ENCODE measurements around the gene OR51D1.

Gene OR51D1, protein sequence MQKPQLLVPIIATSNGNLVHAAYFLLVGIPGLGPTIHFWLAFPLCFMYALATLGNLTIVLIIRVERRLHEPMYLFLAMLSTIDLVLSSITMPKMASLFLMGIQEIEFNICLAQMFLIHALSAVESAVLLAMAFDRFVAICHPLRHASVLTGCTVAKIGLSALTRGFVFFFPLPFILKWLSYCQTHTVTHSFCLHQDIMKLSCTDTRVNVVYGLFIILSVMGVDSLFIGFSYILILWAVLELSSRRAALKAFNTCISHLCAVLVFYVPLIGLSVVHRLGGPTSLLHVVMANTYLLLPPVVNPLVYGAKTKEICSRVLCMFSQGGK

DNA sequence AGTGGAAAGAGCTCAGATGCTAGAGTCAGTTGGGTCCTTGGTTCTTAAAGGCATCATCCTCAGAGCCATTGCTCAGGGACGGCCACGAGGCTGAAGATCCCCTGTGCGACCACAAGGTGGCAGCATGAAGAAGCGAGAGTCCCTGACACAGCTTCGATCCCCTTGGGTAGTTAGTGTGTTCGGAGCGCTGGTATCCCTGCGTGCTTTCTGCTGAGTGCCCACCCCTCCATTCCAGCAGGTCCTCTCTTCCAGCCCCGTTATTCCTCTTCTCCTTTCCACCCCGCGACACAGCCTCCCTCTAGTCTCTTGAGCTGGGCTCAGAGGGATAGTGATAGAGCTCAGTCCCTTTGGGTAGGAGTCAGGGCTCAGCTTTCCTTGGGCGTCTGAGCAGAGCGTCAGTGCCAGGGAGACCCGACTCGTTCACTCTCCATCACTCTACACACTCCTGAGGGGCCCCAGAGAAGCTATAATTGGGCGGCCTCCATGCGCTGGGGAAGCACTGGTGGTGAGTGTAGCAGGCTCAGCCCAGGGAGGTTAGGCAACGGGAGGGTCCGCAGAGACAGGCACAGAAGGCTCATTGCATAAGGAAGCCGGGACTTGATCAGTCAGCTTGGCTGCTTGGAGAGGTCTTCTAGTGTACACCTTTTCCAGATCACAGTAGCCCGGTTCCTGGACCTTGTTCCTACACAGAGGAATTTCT lies at the start of gene OR51D1:
Gene OR51D1, plus strand, starts transcription at position 516 of the 700 bp plus-strand sequence. CDS start 2,314 bp downstream, outside the sequence.
- no peaks in the 10 kb centered on the region for H3K36me3 ChIP-seq (ENCODE audit: control insufficient read depth, insufficient read depth, low read length, severe bottlenecking)
- H3K4me3 ChIP-seq (ENCODE audit: low read length) = peak within 1 kb of the TSS; percentile 22
- H3K9ac ChIP-seq (ENCODE audit: low read length) = no peak within 1 kb of the TSS
- peaks cover 3% of the 10 kb centered on the region for H3K4me1 ChIP-seq (ENCODE audit: control insufficient read depth, insufficient read depth, low read length)
- DNase-seq (ENCODE audit: low read depth) = peak; percentile 82
- H3K27me3 ChIP-seq (replicated peaks; ENCODE audit: control insufficient read depth, insufficient read depth, low read length) = peaks cover 37% of the 10 kb centered on the region
- H3K9me3 ChIP-seq (ENCODE audit: control insufficient read depth, low read length) = no peaks in the 10 kb centered on the region

DNA sequence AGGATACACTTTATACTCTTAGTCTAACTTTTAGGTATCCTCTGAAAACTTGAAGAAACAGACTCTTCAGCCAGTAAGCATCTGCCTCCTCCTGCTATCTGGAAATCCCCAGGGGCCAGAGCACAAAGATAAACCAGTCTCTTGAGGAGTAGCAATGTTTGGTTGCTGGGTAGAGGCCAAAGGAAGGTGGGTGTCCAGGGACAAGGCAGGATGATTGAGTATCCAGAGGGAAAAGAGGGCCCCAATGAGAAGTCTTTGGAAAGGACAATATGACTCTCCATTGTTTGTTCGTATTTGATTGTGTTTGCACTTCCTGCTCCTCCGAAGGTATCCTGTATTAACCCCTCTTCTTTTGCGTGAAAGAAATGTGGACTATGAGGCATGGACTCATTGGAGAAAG lies 48.3 kb upstream of the OR51D1 start:
- Histone ChIP-seq H3K4me1 (ENCODE audit: control insufficient read depth, insufficient read depth, low read length) (no peaks in the 10 kb centered on the region), H3K27me3 (replicated peaks; ENCODE audit: control insufficient read depth, insufficient read depth, low read length) (peaks cover 2% of the 10 kb centered on the region), H3K4me3 (ENCODE audit: low read length) (no peak overlapping the region), H3K9me3 (ENCODE audit: control insufficient read depth, low read length) (no peaks in the 10 kb centered on the region), H3K36me3 (ENCODE audit: control insufficient read depth, insufficient read depth, low read length, severe bottlenecking) (no peaks in the 10 kb centered on the region), H3K9ac (ENCODE audit: low read length) (no peak overlapping the region)
- no peak for DNase-seq (ENCODE audit: low read depth)

DNA sequence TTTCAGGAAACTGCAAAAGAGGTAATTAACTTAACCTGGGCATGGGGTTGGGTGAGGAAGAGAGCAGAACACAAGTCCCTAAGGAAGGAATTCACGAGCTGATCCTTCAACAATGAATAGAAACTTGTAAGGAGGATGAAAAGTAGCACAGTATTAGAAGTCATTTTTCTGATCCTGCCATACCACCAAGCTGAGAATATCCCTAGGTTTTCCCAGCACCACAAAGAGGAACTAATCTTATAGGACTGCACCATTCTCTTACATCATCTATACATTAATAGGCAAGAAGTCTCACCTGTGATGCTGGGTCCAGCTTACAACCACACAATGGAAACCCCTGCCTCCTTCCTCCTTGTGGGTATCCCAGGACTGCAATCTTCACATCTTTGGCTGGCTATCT lies 43.5 kb upstream of the OR51D1 start, which contains the start of gene OR52I1:
Gene OR52I1, plus strand, starts transcription at position 301 of the 400 bp plus-strand sequence. Its CDS starts 0 bp downstream, at position 301.
- no peak within 1 kb of the TSS for H3K9ac ChIP-seq (ENCODE audit: low read length)
- peaks cover 3% of the 10 kb centered on the region for H3K36me3 ChIP-seq (ENCODE audit: control insufficient read depth, insufficient read depth, low read length, severe bottlenecking)
- H3K27me3 ChIP-seq (replicated peaks; ENCODE audit: control insufficient read depth, insufficient read depth, low read length) = no peaks in the 10 kb centered on the region
- H3K4me3 ChIP-seq (ENCODE audit: low read length) = no peak within 1 kb of the TSS
- DNase-seq (ENCODE audit: low read depth) = no peak
- H3K4me1 ChIP-seq (ENCODE audit: control insufficient read depth, insufficient read depth, low read length) = no peaks in the 10 kb centered on the region
- H3K9me3 ChIP-seq (ENCODE audit: control insufficient read depth, low read length) = no peaks in the 10 kb centered on the region

DNA sequence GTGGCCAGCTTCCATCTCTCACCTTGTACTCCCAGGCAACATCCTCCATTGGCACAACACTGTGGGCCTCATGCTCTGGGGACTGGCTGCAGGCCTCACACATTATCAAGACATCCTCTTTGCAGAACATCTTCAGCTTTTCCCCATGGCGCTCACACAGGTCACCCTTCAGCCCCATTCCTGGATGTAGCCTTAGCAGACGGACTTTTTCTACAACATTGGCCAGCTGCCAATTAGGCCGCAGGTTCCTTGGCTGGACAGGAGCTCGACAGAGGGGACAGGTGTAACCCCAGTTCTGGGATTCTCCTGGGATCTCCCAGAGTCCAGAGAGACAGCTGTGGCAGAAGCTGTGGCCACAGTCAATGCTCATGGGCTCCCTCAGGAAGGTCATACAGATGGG lies 32.2 kb upstream of the OR51D1 start:
- H3K27me3 ChIP-seq (replicated peaks; ENCODE audit: control insufficient read depth, insufficient read depth, low read length) = no peaks in the 10 kb centered on the region
- H3K4me3 ChIP-seq (ENCODE audit: low read length) = no peak overlapping the region
- no peak for DNase-seq (ENCODE audit: low read depth)
- peaks cover 33% of the 10 kb centered on the region for H3K36me3 ChIP-seq (ENCODE audit: control insufficient read depth, insufficient read depth, low read length, severe bottlenecking)
- no peak overlapping the region for H3K9ac ChIP-seq (ENCODE audit: low read length)
- H3K4me1 ChIP-seq (ENCODE audit: control insufficient read depth, insufficient read depth, low read length) = peaks cover 17% of the 10 kb centered on the region
- no peaks in the 10 kb centered on the region for H3K9me3 ChIP-seq (ENCODE audit: control insufficient read depth, low read length)

DNA sequence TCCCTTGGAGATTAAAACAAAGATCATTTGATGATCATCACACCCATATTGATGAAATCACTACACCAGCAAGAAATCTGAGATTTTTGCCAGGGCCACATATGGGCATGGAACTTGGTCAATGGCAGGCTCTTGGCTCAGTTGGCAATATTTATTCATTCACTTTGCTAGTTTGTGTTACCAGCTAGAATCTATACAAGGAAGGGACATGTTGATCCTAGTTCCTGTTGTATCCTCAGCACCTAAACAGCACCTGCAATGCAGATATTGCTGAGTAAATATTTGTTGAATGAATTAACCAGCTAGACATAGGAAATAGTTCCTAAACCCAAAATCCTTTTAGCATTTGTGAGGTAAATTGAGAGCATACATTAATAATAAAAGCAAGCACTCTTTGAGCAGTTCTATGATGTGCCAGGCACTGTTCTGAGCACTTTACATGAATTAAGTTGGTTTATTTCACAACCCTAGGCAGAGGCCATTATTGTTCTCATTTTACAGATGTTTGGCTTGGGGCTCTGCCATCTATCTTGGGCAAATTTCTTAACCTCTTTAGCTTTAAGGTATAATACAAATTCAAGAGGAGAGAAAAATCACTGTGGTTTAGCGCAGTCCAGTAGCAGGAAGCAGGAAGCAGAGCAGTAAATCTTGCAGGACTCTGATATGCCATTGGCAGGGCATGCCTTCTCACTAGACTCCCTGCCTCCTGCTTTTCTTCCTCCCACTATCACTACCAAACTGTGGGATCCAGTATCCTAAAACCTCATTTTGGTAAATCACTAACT lies 30.9 kb upstream of the OR51D1 start:
- peaks cover 19% of the 10 kb centered on the region for H3K36me3 ChIP-seq (ENCODE audit: control insufficient read depth, insufficient read depth, low read length, severe bottlenecking)
- no peaks in the 10 kb centered on the region for H3K27me3 ChIP-seq (replicated peaks; ENCODE audit: control insufficient read depth, insufficient read depth, low read length)
- H3K4me3 ChIP-seq (ENCODE audit: low read length) = peak overlapping the region; percentile 86
- H3K4me1 ChIP-seq (ENCODE audit: control insufficient read depth, insufficient read depth, low read length) = peaks cover 17% of the 10 kb centered on the region
- peak; percentile 76 for DNase-seq (ENCODE audit: low read depth)
- no peaks in the 10 kb centered on the region for H3K9me3 ChIP-seq (ENCODE audit: control insufficient read depth, low read length)
- no peak overlapping the region for H3K9ac ChIP-seq (ENCODE audit: low read length)

DNA sequence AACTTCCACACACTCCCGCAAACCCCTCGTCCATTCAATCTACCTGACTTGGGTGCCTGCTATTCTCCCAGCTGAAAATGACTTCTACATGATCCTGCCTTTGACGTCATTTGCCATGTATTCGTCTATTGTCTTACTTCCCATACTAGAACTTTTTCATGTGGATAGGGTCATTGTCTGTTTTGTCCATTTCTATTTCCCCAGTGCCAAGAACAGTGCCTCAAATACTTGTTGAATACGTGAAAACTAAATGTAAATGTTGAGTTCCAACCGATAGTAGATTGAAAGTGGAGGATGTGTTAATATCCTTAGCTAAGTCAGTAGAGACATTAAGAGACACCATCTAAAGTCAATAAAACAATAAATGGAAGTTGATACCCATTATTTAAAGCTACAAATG lies 30.2 kb upstream of the OR51D1 start:
- H3K4me3 ChIP-seq (ENCODE audit: low read length) = peak overlapping the region; percentile 86
- H3K9me3 ChIP-seq (ENCODE audit: control insufficient read depth, low read length) = no peaks in the 10 kb centered on the region
- peak overlapping the region; percentile 91 for H3K9ac ChIP-seq (ENCODE audit: low read length)
- peaks cover 17% of the 10 kb centered on the region for H3K4me1 ChIP-seq (ENCODE audit: control insufficient read depth, insufficient read depth, low read length)
- H3K27me3 ChIP-seq (replicated peaks; ENCODE audit: control insufficient read depth, insufficient read depth, low read length) = no peaks in the 10 kb centered on the region
- H3K36me3 ChIP-seq (ENCODE audit: control insufficient read depth, insufficient read depth, low read length, severe bottlenecking) = peaks cover 12% of the 10 kb centered on the region
- DNase-seq (ENCODE audit: low read depth) = peak; percentile 11

DNA sequence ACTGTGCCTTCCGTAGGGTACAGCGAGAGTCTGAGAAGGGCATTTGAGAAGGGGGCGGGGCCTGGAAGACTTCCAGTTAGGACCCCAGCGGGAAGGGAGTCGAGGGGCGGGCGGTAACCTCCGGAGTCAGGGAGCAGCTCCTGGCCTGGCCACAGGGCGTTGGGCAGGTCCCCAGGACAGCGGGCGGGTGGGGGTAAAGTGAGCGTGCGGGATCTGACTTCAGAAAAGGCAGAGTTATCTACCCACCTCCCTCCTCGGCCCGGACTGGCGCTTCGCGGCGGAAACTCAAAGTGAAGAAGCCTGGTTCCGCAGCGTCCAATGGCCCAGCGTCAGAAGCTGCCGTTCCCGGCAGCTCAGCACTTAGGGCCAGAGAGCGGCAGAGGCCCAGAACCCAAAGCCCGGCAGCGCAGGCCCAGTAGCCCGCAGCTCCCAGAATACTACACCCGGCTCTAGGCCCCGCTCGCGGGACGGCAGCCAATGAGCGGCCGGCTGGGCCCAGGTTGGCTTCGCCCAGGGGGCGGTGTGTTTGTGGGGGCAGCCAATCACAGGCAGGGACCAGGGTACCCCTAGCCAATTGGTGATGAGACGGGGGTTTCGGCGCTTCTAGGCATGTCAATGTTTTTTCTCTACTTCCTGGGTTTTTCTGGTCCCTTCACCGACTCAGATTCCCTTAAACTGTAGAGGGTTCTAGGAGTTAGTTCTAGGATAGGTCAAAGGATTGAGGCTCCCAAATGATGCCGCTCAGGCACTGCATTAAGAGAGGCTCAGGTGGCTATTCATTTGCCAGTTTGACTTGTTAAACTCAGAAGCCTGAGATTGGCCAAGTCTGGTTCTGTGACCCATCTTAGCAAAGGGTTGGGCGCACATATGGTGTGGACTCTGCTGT lies 29.3 kb upstream of the OR51D1 start, which contains the start of gene TRIM68:
Gene TRIM68, minus strand, starts transcription at position 451 of the 886 bp plus-strand sequence. CDS start 2,727 bp downstream, outside the sequence.
- peak within 1 kb of the TSS; percentile 86 for H3K4me3 ChIP-seq (ENCODE audit: low read length)
- peak within 1 kb of the TSS; percentile 91 for H3K9ac ChIP-seq (ENCODE audit: low read length)
- H3K4me1 ChIP-seq (ENCODE audit: control insufficient read depth, insufficient read depth, low read length) = peaks cover 17% of the 10 kb centered on the region
- H3K9me3 ChIP-seq (ENCODE audit: control insufficient read depth, low read length) = no peaks in the 10 kb centered on the region
- peak; percentile 98 for DNase-seq (ENCODE audit: low read depth)
- no peaks in the 10 kb centered on the region for H3K27me3 ChIP-seq (replicated peaks; ENCODE audit: control insufficient read depth, insufficient read depth, low read length)
- H3K36me3 ChIP-seq (ENCODE audit: control insufficient read depth, insufficient read depth, low read length, severe bottlenecking) = peaks cover 8% of the 10 kb centered on the region

DNA sequence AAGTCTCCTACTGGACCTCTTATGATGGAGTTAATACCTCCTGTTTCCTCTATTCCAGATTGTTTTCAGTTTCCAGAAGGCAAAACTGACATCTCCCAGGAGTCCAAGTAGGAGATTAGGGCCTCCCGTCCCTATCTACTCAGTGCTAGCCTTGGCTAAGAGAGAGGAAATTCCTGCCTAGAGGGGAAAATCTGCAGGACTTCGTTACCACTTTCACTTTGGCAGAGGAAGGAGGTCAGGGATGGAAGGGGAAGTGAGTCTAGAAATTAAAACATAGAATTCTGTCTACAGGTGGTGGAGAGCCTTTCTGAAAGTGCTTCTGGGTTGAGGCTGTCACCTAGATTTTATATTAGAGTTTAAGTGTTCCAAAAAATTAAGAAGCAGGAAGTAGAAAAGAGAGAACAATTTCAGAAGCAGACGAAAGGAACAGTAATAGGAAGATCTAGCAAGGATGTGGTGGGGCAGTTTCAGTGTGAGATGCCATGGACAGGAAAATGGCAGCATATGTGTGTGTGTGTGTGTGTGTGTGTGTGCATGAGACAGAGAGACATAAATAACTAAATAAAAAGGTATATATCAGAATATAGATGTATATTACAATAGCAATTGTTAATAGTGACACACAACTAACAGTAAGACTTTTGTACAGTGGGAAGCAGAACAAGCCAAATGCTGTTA lies 26.9 kb upstream of the OR51D1 start:
- Histone ChIP-seq H3K9ac (ENCODE audit: low read length) (peak overlapping the region; percentile 33), H3K27me3 (replicated peaks; ENCODE audit: control insufficient read depth, insufficient read depth, low read length) (no peaks in the 10 kb centered on the region), H3K36me3 (ENCODE audit: control insufficient read depth, insufficient read depth, low read length, severe bottlenecking) (no peaks in the 10 kb centered on the region), H3K4me1 (ENCODE audit: control insufficient read depth, insufficient read depth, low read length) (peaks cover 17% of the 10 kb centered on the region), H3K9me3 (ENCODE audit: control insufficient read depth, low read length) (no peaks in the 10 kb centered on the region), H3K4me3 (ENCODE audit: low read length) (peak overlapping the region; percentile 4)
- peak; percentile 19 for DNase-seq (ENCODE audit: low read depth)

DNA sequence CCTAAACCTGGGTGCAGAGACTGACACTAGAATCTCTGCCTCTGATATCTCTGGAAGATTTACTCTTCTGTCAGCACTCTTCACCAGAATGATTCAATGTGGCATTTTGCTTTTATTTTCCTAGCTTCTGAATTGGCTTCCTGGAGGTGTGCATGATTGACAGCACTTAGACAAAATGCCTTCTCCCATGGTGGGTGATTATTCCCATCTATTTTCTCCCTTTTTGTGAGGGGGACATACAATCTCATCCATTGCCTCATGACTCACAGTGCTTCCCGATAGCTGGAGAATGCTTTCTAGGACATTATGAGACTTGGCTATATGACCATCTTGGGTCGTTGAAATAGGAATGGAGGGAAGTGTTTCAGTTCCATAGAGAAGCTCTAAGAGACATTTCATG lies 25.3 kb upstream of the OR51D1 start:
- no peak overlapping the region for H3K4me3 ChIP-seq (ENCODE audit: low read length)
- H3K27me3 ChIP-seq (replicated peaks; ENCODE audit: control insufficient read depth, insufficient read depth, low read length) = no peaks in the 10 kb centered on the region
- no peaks in the 10 kb centered on the region for H3K9me3 ChIP-seq (ENCODE audit: control insufficient read depth, low read length)
- H3K36me3 ChIP-seq (ENCODE audit: control insufficient read depth, insufficient read depth, low read length, severe bottlenecking) = no peaks in the 10 kb centered on the region
- H3K9ac ChIP-seq (ENCODE audit: low read length) = no peak overlapping the region
- peaks cover 8% of the 10 kb centered on the region for H3K4me1 ChIP-seq (ENCODE audit: control insufficient read depth, insufficient read depth, low read length)
- DNase-seq (ENCODE audit: low read depth) = no peak

DNA sequence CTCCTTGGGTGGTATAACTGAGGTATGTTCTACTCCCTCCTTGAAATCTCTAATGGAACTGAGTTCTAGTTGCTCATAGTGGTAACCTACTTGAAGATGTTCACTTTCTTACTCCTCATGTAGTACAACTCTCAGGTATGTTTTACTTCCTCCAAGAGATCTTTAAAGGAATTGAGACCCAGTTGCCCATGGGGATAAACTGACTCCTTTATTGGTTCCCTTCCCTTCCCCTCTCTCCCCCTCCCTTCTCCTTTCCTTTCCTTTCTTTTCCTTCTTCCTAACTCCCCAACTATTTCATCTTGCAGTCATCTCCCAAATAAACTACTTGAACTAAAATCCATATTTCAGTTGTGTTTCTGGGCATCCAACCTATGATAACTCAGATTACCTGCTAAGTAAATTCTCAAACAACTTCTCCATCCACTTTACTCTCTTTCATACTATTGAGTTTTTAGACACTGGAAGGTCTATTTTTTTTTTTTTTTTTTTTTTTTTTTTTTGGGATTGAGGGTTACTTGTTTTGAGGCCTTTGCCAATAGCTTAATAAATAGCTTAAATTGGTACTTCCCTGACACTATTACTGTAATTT lies 21.3 kb upstream of the OR51D1 start:
- H3K36me3 ChIP-seq (ENCODE audit: control insufficient read depth, insufficient read depth, low read length, severe bottlenecking) = no peaks in the 10 kb centered on the region
- H3K9me3 ChIP-seq (ENCODE audit: control insufficient read depth, low read length) = no peaks in the 10 kb centered on the region
- H3K4me3 ChIP-seq (ENCODE audit: low read length) = no peak overlapping the region
- no peak overlapping the region for H3K9ac ChIP-seq (ENCODE audit: low read length)
- no peak for DNase-seq (ENCODE audit: low read depth)
- peaks cover 6% of the 10 kb centered on the region for H3K27me3 ChIP-seq (replicated peaks; ENCODE audit: control insufficient read depth, insufficient read depth, low read length)
- no peaks in the 10 kb centered on the region for H3K4me1 ChIP-seq (ENCODE audit: control insufficient read depth, insufficient read depth, low read length)
